AG04450 (cell line): Measurements from ENCODE around the gene RUVBL2. TPM values are rescaled to one million over a fixed set of nuclear protein-coding genes. Genes with fewer than 3 reads are reported as not detected.
A peak's percentile ranks its signal among the peaks of the same experiment; 100 is the strongest.
"Not testable (repeated sequence)": the region's sequence is repeated elsewhere in the genome, so short reads cannot be mapped to it uniquely, and the experiment has no call there.

Experiments
- CTCF ChIA-PET: fragments of 300-600, 350-600 bp; formaldehyde crosslinking; extraction: SDS; loops from one replicate; lab custom pipeline; 2022; ENCODE audit warnings: antibody characterized with exemption, inconsistent platforms; lab: Charles Lee
- POLR2A ChIA-PET: fragments of 350-600 bp; formaldehyde crosslinking; extraction: SDS; loops from one replicate; lab custom pipeline; 2021; ENCODE audit warnings: antibody characterized with exemption, inconsistent platforms; lab: Yijun Ruan, JAX
- DNase-seq: peaks from one replicate; pipeline ENCODE4 v3.0.0-alpha.2; 2011; ENCODE audit warnings: low read depth, low spot score
- H3K27ac ChIP-seq: one replicate; pipeline ENCODE4 v1.5.1; 2012; ENCODE audit warnings: low read depth, low read length, control low read depth
- H3K27me3 ChIP-seq: one replicate; pipeline ENCODE4 v1.6.0; 2012; ENCODE audit warnings: low read length; ENCODE audit not compliant: control insufficient read depth, insufficient read depth
- H3K4me3 ChIP-seq: 2 replicates; pipeline ENCODE4 v1.5.1; 2011; ENCODE audit warnings: mild to moderate bottlenecking, low read depth, low read length, control low read depth
- H3K9me3 ChIP-seq: 2 replicates; pipeline ENCODE4 v1.5.1; 2012; ENCODE audit warnings: low read length; ENCODE audit not compliant: control insufficient read depth, insufficient read depth
- CTCF ChIP-seq: IDR thresholded peaks from 2 replicates; pipeline ENCODE4 v1.5.1; 2011; ENCODE audit warnings: low read depth, low read length, control low read depth, inconsistent platforms
- polyA plus RNA-seq: library from polyadenylated mRNA; depleted of rRNA; stranded (reverse); fragments of >200 nt; gene quantifications from 2 replicates; pipeline ENCODE4 v1.2.3, GENCODE V29; 2011

Gene RUVBL2
- polyA plus RNA-seq, 1 experiment: 107 TPM

- DNase-seq, H3K27me3 ChIP-seq, POLR2A ChIA-PET, CTCF ChIA-PET, H3K27ac ChIP-seq, H3K4me3 ChIP-seq, H3K9me3 ChIP-seq: not testable (repeated sequence)
- TF ChIP-seq CTCF: peak; percentile 30; the same call in 1 of the 2 replicates
These were observed 38.1 kb downstream of the RUVBL2 start, which contains the start of gene CGB2 for GRCh38 chr19:49031642-49032301. CGB2 (plus strand) TSS chr19:49031890; CDS start chr19:49032096, 206 bp downstream.

- H3K27ac ChIP-seq, H3K27me3 ChIP-seq, POLR2A ChIA-PET, H3K4me3 ChIP-seq, DNase-seq, H3K9me3 ChIP-seq, CTCF ChIA-PET: not testable (repeated sequence)
- peak; percentile 49 for TF ChIP-seq CTCF
These were observed 43.1 kb downstream of the RUVBL2 start, which contains the start of gene CGB1 for GRCh38 chr19:49036815-49037214. CGB1 (minus strand) TSS chr19:49036895; CDS start chr19:49036711, 184 bp downstream.

- H3K4me3 ChIP-seq, H3K9me3 ChIP-seq, H3K27ac ChIP-seq, CTCF ChIA-PET, DNase-seq, POLR2A ChIA-PET, H3K27me3 ChIP-seq: not testable (repeated sequence)
These were observed 44.4 kb downstream of the RUVBL2 start for GRCh38 chr19:49038111-49038510.

- POLR2A ChIA-PET, H3K27ac ChIP-seq: not testable (repeated sequence)
These were observed 45.0 kb downstream of the RUVBL2 start for GRCh38 chr19:49038557-49039276.

GRCh38 chr19:49039736-49040135, 46.0 kb downstream of the RUVBL2 start:
- DNase-seq, H3K27ac ChIP-seq, POLR2A ChIA-PET, H3K27me3 ChIP-seq, H3K4me3 ChIP-seq, CTCF ChIA-PET, H3K9me3 ChIP-seq: not testable (repeated sequence)

More at GRCh38 chr19:49038557-49039276, 45.0 kb downstream of the RUVBL2 start:
- H3K27me3 ChIP-seq, CTCF ChIA-PET, H3K4me3 ChIP-seq, H3K9me3 ChIP-seq: not testable (repeated sequence)
- DNase-seq: peak; percentile 42

- ChIA-PET CTCF (no interaction called here), POLR2A (no interaction called here)
- no peak for TF ChIP-seq CTCF
- Histone ChIP-seq H3K27me3 (no peaks in the 10 kb centered on the region), H3K4me3 (no peak overlapping the region), H3K9me3 (no peaks in the 10 kb centered on the region), H3K27ac (no peak overlapping the region)
- no peak for DNase-seq
These were observed 48.5 kb downstream of the RUVBL2 start for GRCh38 chr19:49042177-49042576.

- H3K9me3 ChIP-seq, H3K27me3 ChIP-seq, H3K4me3 ChIP-seq, POLR2A ChIA-PET, DNase-seq, CTCF ChIA-PET, H3K27ac ChIP-seq: not testable (repeated sequence)
These were observed 49.0 kb downstream of the RUVBL2 start for GRCh38 chr19:49042666-49043065.

GRCh38 chr19:49043548-49043947, 49.9 kb downstream of the RUVBL2 start, which contains the start of gene CGB5:
CGB5 (plus strand) TSS chr19:49043848; CDS start chr19:49044210, 362 bp downstream.
- H3K27me3 ChIP-seq, CTCF ChIA-PET, DNase-seq, H3K4me3 ChIP-seq, POLR2A ChIA-PET, H3K9me3 ChIP-seq, H3K27ac ChIP-seq: not testable (repeated sequence)

GRCh38 chr19:49049011-49049410, 55.3 kb downstream of the RUVBL2 start, which contains the start of gene CGB8:
CGB8 (minus strand) TSS chr19:49049111; CDS start chr19:49048739, 372 bp downstream.
- CTCF ChIA-PET, DNase-seq, H3K4me3 ChIP-seq, H3K9me3 ChIP-seq, H3K27me3 ChIP-seq, H3K27ac ChIP-seq, POLR2A ChIA-PET: not testable (repeated sequence)
